Endothelial cell of umbilical vein (primary cell): ENCODE data around the gene LRRC56. TPM values are rescaled to one million over a fixed set of nuclear protein-coding genes. Genes with fewer than 3 reads are reported as not detected.

Source experiments
- BruUV-seq: library from RNA; stranded (reverse); fragments of 400-500 nt; replicated peaks from 2 replicates; lab custom pipeline; 2021; lab: Mats Ljungman, UMichigan
- CTCF ChIA-PET: fragments of 300-600, 350-600 bp; sonication (Branson Sonifier 250); formaldehyde crosslinking; loops from one replicate; lab custom pipeline; 2021; ENCODE audit warnings: antibody characterized with exemption, inconsistent platforms; lab: Charles Lee
- POLR2A ChIA-PET: fragments of 300-600, 350-600 bp; sonication (Branson Sonifier 250); formaldehyde crosslinking; loops from one replicate; lab custom pipeline; 2021; ENCODE audit warnings: antibody characterized with exemption, inconsistent platforms; lab: Charles Lee
- DNase-seq: peaks from one replicate; pipeline ENCODE4 v3.0.0-alpha.2; 2011; ENCODE audit warnings: low read depth, low spot score
- FAIRE-seq: peaks from 2 replicates; lab custom pipeline; 2011; peaks lifted over from hg19 to GRCh38; lab: Jason Lieb, UNC
- H2AFZ ChIP-seq: 2 replicates; pipeline ENCODE4 v1.6.0; 2012; ENCODE audit warnings: low read depth, low read length, control low read depth, inconsistent platforms
- H3K27ac ChIP-seq: 2 replicates; pipeline ENCODE4 v1.5.1; 2011; ENCODE audit warnings: low read depth, mild to moderate bottlenecking, control low read depth, low read length, moderate library complexity; ENCODE audit not compliant: insufficient read depth
- H3K27me3 ChIP-seq, 2 experiments: 2 replicates each; pipeline versions ENCODE4 v1.6.0 to v1.6.1; 2011; ENCODE audit warnings: low read length in 2 of 2, mixed read lengths in 1 of 2; ENCODE audit not compliant: control insufficient read depth in 2 of 2, insufficient read depth in 2 of 2
- H3K36me3 ChIP-seq, 2 experiments: 2 replicates in 1 of 2; 3 replicates in 1 of 2; pipeline ENCODE4 v1.5.1; 2011; ENCODE audit warnings: low read length in 2 of 2, mild to moderate bottlenecking in 1 of 2, moderate library complexity in 1 of 2; ENCODE audit not compliant: control insufficient read depth in 2 of 2, insufficient read depth in 2 of 2; ENCODE audit errors: extremely low read depth in 1 of 2
- H3K4me1 ChIP-seq: 3 replicates; pipeline ENCODE4 v1.5.1; 2011; ENCODE audit warnings: mild to moderate bottlenecking, low read length; ENCODE audit not compliant: control insufficient read depth, insufficient read depth; ENCODE audit errors: extremely low read depth
- H3K4me2 ChIP-seq: 2 replicates; pipeline ENCODE4 v1.6.1; 2011; ENCODE audit warnings: low read length, control low read depth, mixed read lengths; ENCODE audit not compliant: insufficient read depth
- H3K4me3 ChIP-seq, 3 experiments: fragments of 200-600 bp in 1 of 3; sonication (generic), shearing (Covaris generic) in 1 of 3; replicated peaks in 1 of 3; 2 replicates each; pipeline ENCODE4 v1.5.1; 2011 to 2016; ENCODE audit warnings: control low read depth in 3 of 3, low read length in 3 of 3, mild to moderate bottlenecking in 2 of 3, inconsistent platforms in 1 of 3, low read depth in 1 of 3, moderate library complexity in 1 of 3; ENCODE audit not compliant: insufficient read depth in 1 of 3
- H3K79me2 ChIP-seq: 2 replicates; pipeline ENCODE4 v1.6.0; 2012; ENCODE audit warnings: low read length, inconsistent platforms; ENCODE audit not compliant: control insufficient read depth, insufficient read depth
- H3K9ac ChIP-seq: replicated peaks from 2 replicates; pipeline ENCODE3; 2011; ENCODE audit warnings: low read length, control low read depth; ENCODE audit not compliant: insufficient read depth; ENCODE audit errors: extremely low read depth
- H3K9me1 ChIP-seq: replicated peaks from 3 replicates; pipeline ENCODE4 v1.6.0; 2011; ENCODE audit warnings: mild to moderate bottlenecking, low read length; ENCODE audit not compliant: control insufficient read depth, insufficient read depth; ENCODE audit errors: extremely low read depth
- H3K9me3 ChIP-seq: replicated peaks from 2 replicates; pipeline ENCODE4 v1.5.1; 2012; ENCODE audit warnings: low read length, inconsistent platforms; ENCODE audit not compliant: control insufficient read depth, insufficient read depth
- H4K20me1 ChIP-seq: replicated peaks from 2 replicates; pipeline ENCODE3; 2011; ENCODE audit warnings: mild to moderate bottlenecking, low read length; ENCODE audit not compliant: control insufficient read depth, insufficient read depth; ENCODE audit errors: extremely low read depth
- EZH2 ChIP-seq: IDR thresholded peaks from 2 replicates; pipeline ENCODE4 v1.6.1; 2012; ENCODE audit warnings: borderline replicate concordance, low read depth, mild to moderate bottlenecking, moderate library complexity, low read length, inconsistent platforms; ENCODE audit not compliant: severe bottlenecking
- FOS ChIP-seq: IDR thresholded peaks from 2 replicates; pipeline ENCODE4 v1.6.1; 2011; ENCODE audit warnings: mild to moderate bottlenecking, low read length, moderate library complexity, borderline replicate concordance; ENCODE audit not compliant: insufficient read depth
- JUN ChIP-seq: IDR thresholded peaks from 2 replicates; pipeline ENCODE4 v1.6.1; 2011; ENCODE audit warnings: borderline replicate concordance, low read depth; ENCODE audit not compliant: insufficient read length, insufficient read depth
- MYC ChIP-seq: IDR thresholded peaks from one replicate; pipeline ENCODE4 v1.6.1; 2011; ENCODE audit warnings: mild to moderate bottlenecking, low read depth, low read length
- POLR2A ChIP-seq: IDR thresholded peaks from 2 replicates; pipeline ENCODE4 v1.6.1; 2012; ENCODE audit warnings: low read depth, mild to moderate bottlenecking, control low read depth, low read length
- POLR2AphosphoS5 ChIP-seq: IDR thresholded peaks from 2 replicates; pipeline ENCODE4 v1.6.1; 2012; ENCODE audit warnings: low read depth, mild to moderate bottlenecking, control low read depth, low read length, moderate library complexity; ENCODE audit not compliant: insufficient read depth
- dilution Hi-C: fragments of 300-500 bp; cut with MboI; formaldehyde crosslinking; loops from one replicate; pipeline ENCODE4 v1.15.0; 2019; ENCODE audit warnings: low sequenced_read_pairs; ENCODE audit not compliant: extremely low pct_ligation_motif_present
- intact Hi-C: fragments of 100-400 bp; cut with micrococcal nuclease; formaldehyde crosslinking; loops from one replicate; pipeline ENCODE4 v1.10.0; 2022
- polyA plus RNA-seq, 4 experiments: library from polyadenylated mRNA; depleted of rRNA in 3 of 4; stranded (reverse) in 3 of 4; unstranded in 1 of 4; fragments of >200 nt; gene quantifications; 2 replicates each; pipeline versions ENCODE4 v1.2.1 to v1.2.3, GENCODE V29; 2011 to 2012; ENCODE audit warnings: missing spikeins in 1 of 4
- total RNA-seq: library from RNA; stranded (reverse); gene quantifications from 2 replicates; pipeline ENCODE4 v1.2.3, GENCODE V29; 2021
- TF ChIP-seq, protein P1 (sequence below), 2 donors: IDR thresholded peaks; 1 replicate in 1 of 2; 2 replicates in 1 of 2; pipeline ENCODE4 v1.5.1; 2011; ENCODE audit warnings: low read length in 2 of 2, mild to moderate bottlenecking in 2 of 2, moderate library complexity in 2 of 2, control low read depth in 1 of 2, inconsistent platforms in 1 of 2, low read depth in 1 of 2; ENCODE audit not compliant: insufficient read depth in 1 of 2; ENCODE audit errors: extremely low read depth in 1 of 2
- TF ChIP-seq, protein P2 (sequence below): IDR thresholded peaks from 2 replicates; pipeline ENCODE4 v1.6.1; 2011; ENCODE audit not compliant: insufficient read depth, insufficient read length

LRRC56 gene
- total and polyA plus RNA-seq, 2 donors (not counting 3 experiments of a cell fraction or from before 2014, with no cell fraction given) = 0.47 to 0.55 TPM

DNA sequence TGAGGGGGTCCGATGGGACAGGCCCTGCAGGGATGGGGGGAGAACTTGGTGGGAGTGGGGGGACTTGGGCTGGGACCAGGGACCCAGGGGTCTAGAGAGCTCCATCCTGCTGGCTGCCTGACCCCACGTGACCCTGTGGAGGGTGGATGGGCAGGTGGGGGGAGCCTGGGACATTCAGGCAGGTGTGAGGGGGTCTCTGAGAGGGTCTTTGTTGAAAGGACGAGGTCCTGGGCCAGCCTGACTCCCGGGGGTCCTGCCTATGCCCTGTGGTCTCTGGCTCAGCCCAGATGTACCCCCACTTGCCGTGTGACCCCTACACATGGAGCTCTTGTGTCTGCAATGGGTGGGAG lies 7.5 kb downstream of the LRRC56 start:
- CTCF ChIA-PET = interaction anchor here (1.9 kb wide), 1 partner anchor 10 kb away, joined by 7 read pairs; no protein-coding TSS in a partner anchor

More for the DNA sequence above, 7.5 kb downstream of the LRRC56 start:
- no peaks in the 10 kb centered on the region for H3K79me2 ChIP-seq
- H3K4me1 ChIP-seq = no peaks in the 10 kb centered on the region
- H3K27ac ChIP-seq = no peak overlapping the region
- dilution Hi-C loops (no loop called here), intact Hi-C loops (no loop called here)
- no peak overlapping the region for H3K4me2 ChIP-seq
- no peaks in the 10 kb centered on the region for H3K9me3 ChIP-seq
- no peak overlapping the region for H2AFZ ChIP-seq
- BruUV-seq = no TSS peak
- POLR2A ChIA-PET = no interaction called here
- no peak for DNase-seq
- no peaks in the 10 kb centered on the region for H3K27me3 ChIP-seq
- H3K9ac ChIP-seq = no peak overlapping the region
- FAIRE-seq = no peak
- no peak for TF ChIP-seq FOS
- no peak for TF ChIP-seq EZH2
- no peak for TF ChIP-seq POLR2A
- TF ChIP-seq JUN = no peak
- TF ChIP-seq MYC = no peak
- TF ChIP-seq, protein P1, sequence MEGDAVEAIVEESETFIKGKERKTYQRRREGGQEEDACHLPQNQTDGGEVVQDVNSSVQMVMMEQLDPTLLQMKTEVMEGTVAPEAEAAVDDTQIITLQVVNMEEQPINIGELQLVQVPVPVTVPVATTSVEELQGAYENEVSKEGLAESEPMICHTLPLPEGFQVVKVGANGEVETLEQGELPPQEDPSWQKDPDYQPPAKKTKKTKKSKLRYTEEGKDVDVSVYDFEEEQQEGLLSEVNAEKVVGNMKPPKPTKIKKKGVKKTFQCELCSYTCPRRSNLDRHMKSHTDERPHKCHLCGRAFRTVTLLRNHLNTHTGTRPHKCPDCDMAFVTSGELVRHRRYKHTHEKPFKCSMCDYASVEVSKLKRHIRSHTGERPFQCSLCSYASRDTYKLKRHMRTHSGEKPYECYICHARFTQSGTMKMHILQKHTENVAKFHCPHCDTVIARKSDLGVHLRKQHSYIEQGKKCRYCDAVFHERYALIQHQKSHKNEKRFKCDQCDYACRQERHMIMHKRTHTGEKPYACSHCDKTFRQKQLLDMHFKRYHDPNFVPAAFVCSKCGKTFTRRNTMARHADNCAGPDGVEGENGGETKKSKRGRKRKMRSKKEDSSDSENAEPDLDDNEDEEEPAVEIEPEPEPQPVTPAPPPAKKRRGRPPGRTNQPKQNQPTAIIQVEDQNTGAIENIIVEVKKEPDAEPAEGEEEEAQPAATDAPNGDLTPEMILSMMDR (IDR thresholded peaks at IDR 0.05; ENCODE audit: extremely low read depth in 1 of 2, insufficient read depth in 1 of 2, low read depth in 1 of 2, low read length in 2 of 2) = no peak
- TF ChIP-seq, protein P2, sequence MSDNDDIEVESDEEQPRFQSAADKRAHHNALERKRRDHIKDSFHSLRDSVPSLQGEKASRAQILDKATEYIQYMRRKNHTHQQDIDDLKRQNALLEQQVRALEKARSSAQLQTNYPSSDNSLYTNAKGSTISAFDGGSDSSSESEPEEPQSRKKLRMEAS = no peak
- no peak for TF ChIP-seq POLR2AphosphoS5
- H3K36me3 ChIP-seq = no peaks in the 10 kb centered on the region
- no peaks in the 10 kb centered on the region for H3K9me1 ChIP-seq
- H3K4me3 ChIP-seq = no peak overlapping the region
- H4K20me1 ChIP-seq = no peaks in the 10 kb centered on the region
